Middle frontal gyrus (tissue), 1 donor: ENCODE measurements around the gene GLYATL1.
"Not testable (repeated sequence)": the region's sequence is repeated elsewhere in the genome, so short reads cannot be mapped to it uniquely, and the experiment has no call there.

ENCODE experiments used
- DNase-seq: peaks from one replicate; pipeline ENCODE4 v3.0.0-alpha.2; 2015; ENCODE audit warnings: low spot score; ENCODE audit errors: extremely low spot score

GLYATL1 gene

GRCh38 chr11:58998480-58999290, 59.4 kb downstream of the GLYATL1 start:
- no peak for DNase-seq

- no peak for DNase-seq
Observed at GRCh38 chr11:58999291-58999680, 60.0 kb downstream of the GLYATL1 start.

- no peak for DNase-seq
Observed at GRCh38 chr11:59000003-59000402, 60.7 kb downstream of the GLYATL1 start.

GRCh38 chr11:59002006-59002405, 62.7 kb downstream of the GLYATL1 start:
- DNase-seq: not testable (repeated sequence)
